Measurements from ENCODE around the gene PSMB11.
"Not testable (repeated sequence)": the region's sequence is repeated elsewhere in the genome, so short reads cannot be mapped to it uniquely, and the experiment has no call there.

The PSMB11 gene, protein sequence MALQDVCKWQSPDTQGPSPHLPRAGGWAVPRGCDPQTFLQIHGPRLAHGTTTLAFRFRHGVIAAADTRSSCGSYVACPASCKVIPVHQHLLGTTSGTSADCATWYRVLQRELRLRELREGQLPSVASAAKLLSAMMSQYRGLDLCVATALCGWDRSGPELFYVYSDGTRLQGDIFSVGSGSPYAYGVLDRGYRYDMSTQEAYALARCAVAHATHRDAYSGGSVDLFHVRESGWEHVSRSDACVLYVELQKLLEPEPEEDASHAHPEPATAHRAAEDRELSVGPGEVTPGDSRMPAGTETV

DNA sequence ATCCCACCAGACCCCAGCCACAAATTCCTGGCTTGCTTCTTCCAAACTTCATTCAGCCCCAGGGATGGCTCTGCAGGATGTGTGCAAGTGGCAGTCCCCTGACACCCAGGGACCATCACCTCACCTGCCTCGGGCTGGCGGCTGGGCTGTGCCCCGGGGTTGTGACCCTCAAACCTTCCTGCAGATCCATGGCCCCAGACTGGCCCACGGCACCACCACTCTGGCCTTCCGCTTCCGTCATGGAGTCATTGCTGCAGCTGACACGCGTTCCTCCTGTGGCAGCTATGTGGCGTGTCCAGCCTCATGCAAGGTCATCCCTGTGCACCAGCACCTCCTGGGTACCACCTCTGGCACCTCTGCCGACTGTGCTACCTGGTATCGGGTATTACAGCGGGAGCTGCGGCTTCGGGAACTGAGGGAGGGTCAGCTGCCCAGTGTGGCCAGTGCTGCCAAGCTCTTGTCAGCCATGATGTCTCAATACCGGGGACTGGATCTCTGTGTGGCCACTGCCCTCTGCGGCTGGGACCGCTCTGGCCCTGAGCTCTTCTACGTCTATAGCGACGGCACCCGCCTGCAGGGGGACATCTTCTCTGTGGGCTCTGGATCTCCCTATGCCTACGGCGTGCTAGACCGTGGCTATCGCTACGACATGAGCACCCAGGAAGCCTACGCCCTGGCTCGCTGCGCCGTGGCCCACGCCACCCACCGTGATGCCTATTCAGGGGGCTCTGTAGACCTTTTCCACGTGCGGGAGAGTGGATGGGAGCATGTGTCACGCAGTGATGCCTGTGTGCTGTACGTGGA lies at the start of gene PSMB11:
Gene PSMB11 (plus strand): TSS at position 51 of the 804 bp plus-strand sequence. CDS start 14 bp downstream, at position 65.
- no peak for DNase-seq (ENCODE audit: low read depth in 2 of 2)

DNA sequence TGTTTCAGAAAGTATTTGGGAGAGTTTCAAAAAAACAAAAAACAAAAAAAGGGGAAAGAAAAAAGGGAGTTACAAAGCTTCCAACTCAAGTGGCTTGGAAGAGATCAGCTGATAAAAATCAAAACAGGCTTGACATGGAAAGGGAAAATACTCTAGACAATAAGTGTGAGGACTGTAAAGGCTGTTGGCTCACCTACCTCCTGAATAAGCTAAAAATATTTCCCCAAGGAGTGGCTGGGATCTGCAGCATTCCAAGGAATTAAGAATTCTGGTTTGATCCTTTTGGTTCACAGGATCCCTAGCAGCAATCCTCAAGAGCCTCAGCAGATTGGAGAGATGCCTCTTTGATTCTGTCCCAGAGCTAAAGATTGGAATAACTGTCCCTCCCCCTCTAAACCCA lies 48.5 kb upstream of the PSMB11 start:
- DNase-seq (ENCODE audit: low read depth in 2 of 2): no peak

DNA sequence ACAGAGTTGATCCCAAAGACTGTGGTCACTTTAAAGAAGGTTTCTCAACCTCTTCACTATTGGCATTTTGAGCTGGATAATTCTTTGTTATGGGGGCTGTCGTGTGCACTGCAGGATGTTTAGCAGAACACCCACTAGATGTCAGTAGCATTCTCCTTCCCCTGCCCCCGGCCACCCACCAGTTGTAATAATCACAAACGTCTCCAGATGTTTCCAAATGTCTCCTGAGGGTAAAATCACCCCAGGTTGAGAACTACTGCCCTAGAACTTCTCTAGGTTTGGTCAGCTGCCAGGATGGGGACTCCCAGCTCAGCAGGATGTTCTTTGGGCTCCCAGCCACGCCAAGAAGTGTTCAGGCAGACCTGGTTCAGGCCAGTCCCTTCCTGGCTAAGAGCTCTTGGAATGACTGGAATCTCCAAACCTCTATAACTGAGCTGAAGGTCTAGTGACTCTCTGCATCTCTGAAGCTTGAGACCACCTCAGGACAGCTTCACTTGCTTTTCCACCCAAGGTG lies 47.2 kb upstream of the PSMB11 start:
- DNase-seq (ENCODE audit: low read depth in 2 of 2): no peak

DNA sequence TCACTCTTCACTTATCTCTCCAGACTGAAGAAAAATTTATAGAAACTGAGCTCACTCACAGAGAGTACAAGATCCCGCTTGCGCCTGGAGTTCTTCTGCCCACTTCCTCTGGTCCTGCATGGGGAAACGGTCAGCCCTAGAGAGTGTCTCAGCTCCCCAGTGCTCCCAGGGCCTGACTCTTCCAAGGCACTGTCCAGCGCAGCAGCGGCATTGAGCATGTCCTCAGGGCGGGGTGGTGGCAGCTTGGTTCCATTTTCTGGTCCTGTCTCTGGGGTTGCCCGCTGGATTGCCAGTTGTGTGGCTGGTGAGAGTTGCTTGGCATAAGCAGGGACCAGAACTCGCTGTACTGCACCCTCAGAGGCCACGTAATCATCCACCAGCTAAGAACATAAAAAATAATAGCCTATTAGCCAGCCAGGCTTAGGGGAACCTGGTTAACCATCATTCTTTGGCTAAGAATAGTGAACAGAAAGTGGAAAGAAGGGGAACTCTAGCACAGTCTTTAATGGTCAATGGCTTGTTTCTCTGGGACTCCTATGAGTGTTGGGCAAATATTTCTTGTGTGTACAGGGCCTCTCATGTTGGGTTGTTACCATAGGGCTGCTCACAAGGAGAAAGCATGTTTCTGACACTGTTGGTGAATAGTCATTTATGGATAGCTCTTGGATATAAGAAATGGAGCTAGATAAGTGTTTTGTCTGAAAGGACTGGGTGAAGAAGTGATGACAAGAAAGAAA lies 46.0 kb upstream of the PSMB11 start:
- no peak for DNase-seq (ENCODE audit: low read depth in 2 of 2)

DNA sequence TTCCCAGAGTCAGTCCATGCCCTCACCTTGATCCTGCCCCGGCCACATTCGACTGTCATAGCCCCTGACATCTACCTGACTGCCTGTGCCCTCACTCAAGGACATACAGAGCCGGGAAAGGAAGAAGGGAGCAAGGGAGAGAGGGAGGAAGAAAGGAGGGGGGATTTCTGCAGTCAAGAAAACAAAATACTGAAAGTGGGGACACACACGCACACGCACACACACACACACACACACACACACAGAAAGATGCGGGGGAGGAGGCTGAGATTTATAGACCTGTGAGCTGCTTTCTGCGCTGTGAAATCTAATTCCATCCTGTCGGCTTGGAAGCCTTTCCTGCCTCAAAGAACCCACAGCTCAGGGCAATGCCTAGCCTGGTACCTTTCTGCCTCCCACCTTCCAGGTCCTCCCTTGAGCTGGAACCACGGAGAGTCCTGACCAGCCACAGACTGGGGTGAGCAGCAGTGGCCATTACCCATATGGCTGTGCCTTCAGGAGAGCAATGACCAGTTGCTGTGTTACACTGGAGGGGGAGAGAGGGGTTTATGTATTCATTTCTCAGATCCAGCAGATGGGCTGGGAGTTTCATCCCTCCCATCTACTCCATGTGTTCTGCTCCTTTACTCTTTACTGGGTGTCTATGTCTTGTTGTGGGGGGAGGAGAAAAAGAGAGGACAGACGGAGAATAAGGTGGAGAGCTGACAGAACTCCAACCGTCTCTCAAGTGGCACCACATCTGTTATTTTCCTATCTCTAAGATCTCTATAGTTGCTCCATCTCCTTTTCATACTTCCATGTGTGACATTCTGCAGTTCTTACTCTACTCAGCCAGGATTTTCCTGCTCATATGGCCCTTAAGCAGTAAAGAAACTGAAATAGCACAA lies 45.0 kb upstream of the PSMB11 start:
- no peak for DNase-seq (ENCODE audit: low read depth in 2 of 2)

DNA sequence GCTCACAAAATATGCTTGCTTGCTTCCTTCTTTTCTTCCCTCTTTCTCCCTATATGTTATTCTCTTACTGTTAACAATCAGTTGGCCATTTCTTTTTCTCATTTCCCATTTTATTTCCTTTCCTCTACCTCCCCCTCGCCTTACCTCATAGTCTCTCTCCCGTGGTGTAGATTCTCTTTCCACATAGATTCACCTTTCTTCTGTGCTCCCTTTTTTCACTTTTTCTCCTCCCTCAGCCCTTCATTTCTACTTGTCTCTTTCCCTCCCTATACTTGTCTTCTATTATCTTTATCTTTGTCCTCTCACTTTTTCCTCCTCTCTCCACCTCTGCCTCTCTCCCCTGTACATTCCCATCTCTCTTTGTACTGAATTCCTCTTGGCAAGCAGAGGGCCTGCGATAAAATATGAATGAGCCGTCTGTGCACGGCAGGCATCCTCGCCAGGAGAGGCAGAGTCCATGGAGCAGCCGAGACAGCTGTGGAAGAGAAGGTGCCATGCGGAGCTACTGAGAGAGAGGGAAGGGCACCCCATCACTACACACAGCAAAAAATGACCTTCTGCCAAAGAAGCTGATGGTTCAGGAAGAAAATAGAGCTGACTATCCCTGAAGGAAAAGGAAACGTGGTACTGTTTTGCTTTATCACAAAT lies 44.2 kb upstream of the PSMB11 start:
- DNase-seq (ENCODE audit: low read depth in 2 of 2): no peak

DNA sequence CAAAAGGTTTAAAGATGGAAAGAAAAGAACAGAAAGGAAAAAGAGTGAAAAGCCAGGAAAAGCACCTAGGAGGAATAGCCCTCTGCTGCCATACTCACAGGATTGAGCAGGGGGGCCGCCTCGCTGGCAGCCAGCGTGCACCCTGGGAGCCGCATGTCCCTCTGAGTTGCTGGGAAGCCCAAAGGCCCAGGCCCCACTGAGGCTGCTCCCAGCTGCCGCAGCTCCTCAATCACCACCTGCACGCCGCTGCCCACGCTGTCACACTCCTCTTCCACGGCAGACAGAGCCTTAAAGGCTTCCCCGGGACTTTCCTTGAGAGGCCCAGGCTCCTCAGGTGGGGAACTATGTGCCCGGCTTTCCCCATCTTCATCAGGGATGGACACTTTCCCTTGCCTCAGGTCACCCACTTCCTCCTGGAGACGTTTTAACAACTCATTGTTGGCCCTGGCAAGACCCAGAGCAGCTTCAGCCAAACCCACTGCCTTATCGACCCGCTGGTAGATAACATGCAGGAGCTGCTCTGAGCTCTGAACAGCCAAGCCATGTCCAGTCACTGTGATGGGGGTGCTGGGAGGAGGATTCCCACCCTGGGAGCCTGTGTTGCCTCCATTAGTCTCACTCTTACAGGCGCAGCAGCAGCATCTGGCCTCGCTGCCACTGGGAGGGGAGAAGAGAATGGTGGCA lies 43.5 kb upstream of the PSMB11 start:
- DNase-seq (ENCODE audit: low read depth in 2 of 2): no peak

DNA sequence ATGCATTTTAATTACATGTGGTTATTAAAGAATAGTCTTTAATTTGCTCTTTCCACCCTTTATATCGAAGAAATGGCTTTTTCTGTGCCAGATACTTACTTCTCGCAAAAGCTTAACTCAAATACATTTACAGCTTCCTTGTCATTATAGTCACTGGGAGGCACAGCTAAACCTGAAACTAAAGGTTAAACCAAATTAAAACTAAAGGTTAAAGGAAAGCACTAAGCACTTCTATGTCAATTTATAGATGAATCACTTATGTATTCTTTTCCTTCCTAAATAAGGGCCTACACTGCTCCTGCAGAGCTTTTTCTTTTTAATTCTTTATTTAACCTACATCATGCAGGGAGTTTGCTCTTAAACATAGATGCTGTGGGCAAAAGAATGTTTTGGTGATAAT lies 41.2 kb upstream of the PSMB11 start:
- no peak for DNase-seq (ENCODE audit: low read depth in 2 of 2)

DNA sequence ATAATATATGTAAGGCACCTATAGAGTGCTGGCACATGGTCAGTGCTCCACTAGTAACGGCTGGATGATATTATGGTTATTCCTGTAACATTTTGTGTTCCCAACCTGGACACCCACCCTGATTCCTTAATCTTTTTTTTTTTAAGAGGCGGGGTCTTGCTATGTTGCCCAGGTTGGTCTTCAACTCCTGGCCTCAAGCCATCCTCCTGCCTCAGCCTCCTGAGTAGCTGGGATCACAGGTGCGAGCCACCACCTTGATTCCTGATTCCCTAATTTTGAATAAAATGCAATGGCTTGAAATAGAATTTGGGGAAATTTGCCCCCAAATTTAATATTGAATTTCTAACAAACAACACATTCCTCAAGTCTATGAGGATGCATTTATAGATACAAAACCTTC lies 39.4 kb upstream of the PSMB11 start:
- DNase-seq (ENCODE audit: low read depth in 2 of 2): no peak

DNA sequence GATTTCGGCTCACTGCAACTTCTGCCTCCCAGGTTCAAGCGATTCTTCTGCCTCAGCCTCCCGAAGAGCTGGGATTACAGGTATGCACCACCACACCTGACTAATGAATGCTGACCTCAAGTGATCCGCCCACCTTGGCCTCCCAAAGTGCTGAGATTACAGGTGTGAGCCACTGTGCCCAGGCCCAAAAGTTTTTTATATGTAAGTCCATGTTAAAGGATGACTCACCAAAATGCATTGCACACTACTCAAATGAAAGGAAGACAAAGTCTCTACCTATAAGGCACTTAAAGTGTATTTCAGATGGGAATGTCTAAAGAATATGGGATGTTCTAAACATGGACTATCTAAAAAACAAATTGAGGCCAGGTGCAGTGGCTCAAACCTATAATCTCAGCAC lies 37.7 kb upstream of the PSMB11 start:
- DNase-seq (ENCODE audit: low read depth in 2 of 2): not testable (repeated sequence)

DNA sequence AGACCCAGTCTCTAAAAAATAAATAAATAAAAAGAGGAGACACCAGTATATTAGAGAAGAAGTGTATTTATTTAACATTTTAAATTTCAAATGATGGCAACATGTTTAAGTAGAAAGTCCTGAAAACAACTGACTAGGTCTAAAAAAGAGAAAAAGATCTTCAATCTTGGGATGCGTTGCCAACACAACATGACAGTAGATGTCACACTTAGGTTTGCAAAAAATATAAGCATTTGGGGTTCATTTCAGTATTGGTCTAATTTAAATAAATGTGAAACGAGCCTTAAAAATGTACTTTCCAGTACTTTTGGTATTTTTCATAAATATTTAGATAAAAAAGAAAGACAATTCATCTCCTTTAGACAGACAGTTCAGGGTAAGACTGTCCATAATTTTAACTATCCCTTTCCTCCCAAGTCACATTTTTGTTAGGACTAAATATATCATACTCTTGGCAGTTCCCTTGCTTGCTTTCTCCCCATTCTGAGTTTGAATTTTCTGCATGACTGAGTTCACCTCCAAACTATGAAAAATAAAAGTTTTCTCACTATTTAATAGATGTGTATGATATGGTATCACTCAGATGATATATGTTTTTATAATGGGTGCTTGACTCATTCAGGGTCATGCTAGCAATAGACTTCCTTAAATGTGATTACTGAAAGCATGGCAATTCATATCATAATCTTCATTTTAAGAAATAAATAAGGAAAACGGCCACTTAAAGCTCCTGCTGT lies 36.4 kb upstream of the PSMB11 start:
- DNase-seq (ENCODE audit: low read depth in 2 of 2): no peak

DNA sequence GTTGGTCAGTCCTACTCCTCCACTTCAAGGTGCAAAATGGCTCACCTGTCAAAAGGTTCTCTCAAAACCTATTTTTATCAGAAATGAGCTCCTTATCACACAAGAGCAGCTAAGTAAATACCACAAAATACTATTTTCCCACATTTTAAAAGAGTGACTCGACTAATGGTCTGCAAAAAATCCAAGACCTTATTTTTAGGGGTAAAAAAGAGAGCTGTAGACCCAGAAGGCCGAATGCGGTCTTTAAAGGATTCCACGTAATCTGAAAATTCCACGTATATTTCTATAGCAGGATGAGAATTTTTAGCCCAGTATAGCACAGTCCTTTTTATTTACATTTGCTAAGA lies 35.9 kb upstream of the PSMB11 start:
- DNase-seq (ENCODE audit: low read depth in 2 of 2): no peak

DNA sequence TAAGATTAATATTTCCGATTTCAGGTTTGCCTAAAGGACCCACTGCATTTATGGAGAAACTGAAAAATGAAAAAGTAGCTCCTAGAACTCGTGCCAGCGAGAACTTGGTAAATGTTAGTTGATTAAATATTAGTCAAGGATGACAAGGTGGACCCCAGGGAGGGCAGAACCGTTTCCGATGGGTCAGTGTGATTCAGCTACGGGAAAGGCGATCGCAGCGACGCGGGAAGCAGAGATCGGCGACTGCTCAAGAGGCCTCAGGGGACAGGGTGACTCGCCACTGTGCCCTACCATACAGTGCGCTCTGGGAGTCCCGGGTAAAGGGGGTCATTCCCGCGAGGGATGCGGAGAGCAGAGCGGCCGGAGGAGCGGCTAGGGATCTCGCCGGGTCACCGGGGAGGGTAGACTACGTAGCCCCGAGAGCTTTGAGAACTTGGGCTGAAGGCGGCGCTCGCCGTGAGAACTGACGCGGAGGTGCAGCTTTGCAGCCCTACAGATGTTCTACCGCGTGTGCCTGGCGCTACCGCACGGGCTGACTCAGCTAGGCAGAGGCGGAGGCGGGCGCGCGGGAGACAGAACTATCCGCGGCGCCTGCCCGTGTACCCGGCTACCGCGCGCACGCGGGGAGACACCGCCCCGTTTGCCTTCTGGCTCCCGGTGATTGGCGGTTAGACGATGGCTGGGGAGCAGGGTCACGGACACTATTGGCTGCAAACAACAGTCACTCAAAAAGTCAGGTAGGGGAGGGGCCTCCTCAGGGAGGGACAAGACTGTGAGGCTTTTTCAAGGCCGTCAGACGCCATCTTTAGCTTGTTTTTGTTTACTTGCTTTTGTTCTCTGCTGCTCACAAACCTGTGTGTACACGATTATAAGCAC lies 35.2 kb upstream of the PSMB11 start:
- peak; percentile 88 to 94 for DNase-seq (ENCODE audit: low read depth in 2 of 2)

DNA sequence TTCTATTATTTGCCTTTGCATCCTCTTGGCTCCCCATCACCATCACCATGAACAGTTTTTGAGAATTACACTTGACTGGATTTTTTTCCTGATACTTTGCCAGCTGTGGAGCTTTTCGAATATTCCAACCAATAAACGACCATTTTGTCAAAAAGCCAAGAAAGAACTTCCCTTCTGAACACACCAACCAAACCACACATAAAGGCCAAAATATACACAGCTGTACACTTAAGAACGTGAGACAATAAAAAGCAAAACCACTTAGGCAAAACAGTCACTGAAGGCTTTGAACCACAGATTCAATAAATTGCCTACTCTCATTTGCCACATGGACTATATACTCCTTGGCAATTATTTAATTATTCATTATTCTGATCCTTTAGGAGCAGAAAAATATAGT lies 33.2 kb upstream of the PSMB11 start:
- DNase-seq (ENCODE audit: low read depth in 2 of 2): no peak

DNA sequence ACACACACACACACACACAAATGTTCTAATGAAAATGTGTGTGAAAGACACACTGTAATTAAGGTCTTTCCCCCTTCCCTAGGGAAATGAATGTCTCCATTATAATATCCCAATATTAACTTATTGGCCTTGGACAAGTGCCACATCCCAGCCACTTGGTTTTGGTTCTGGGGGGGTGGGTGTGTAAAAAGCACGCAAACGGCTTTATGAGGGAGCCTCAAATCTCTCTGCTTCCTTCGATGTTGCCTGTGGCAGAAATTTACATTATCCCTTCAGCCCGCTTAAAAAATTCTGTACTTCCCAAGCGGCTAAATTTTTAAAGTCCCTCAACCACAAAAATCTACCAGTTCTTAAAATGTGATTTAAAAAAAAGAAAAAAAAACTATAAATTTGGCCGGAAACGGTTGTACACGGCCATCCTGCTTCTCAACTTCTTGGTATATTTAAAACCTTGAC lies 32.5 kb upstream of the PSMB11 start:
- no peak for DNase-seq (ENCODE audit: low read depth in 2 of 2)

DNA sequence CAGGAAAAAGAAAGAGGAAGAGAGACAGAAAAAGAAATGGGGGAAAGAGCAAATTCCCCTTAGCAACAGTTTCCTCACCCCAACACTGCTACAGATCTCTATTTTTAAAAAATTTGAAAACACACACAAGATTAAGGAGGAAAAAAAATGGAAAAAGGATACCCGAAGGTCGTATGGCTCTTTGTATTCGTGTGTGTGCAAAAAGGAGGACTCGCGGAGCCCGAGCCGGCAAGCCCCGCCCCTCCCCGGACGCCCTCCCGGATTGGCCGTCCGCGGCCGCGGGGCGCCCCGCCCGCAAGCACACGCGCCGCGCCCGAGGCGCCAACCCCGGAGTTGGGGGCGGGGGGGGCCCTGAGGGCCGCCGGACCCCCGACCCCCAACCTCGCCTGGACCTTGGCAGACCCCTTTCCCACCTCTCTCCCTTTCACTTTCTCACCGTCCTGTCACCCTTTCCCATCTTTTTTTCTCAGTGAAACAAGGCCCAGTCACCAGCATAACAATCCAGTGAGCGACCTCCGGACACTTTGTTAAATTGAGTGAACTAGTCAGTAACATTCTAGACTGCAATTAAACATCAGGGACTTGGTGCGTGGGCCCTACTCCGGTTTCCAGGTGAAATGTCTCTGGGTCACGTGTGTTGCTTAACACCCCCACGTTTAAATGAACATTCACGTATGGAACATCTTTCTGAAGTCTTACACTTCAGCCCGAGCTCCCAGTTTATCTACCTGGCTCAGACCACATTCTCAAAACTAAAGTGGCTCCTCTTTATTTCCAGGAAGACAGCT lies 31.9 kb upstream of the PSMB11 start, which contains the start of gene C14orf93:
Gene C14orf93 (minus strand): TSS at position 205 of the 788 bp plus-strand sequence. CDS start 11,120 bp downstream, outside the sequence.
- DNase-seq (ENCODE audit: low read depth in 2 of 2): peak; percentile 66 to 84

DNA sequence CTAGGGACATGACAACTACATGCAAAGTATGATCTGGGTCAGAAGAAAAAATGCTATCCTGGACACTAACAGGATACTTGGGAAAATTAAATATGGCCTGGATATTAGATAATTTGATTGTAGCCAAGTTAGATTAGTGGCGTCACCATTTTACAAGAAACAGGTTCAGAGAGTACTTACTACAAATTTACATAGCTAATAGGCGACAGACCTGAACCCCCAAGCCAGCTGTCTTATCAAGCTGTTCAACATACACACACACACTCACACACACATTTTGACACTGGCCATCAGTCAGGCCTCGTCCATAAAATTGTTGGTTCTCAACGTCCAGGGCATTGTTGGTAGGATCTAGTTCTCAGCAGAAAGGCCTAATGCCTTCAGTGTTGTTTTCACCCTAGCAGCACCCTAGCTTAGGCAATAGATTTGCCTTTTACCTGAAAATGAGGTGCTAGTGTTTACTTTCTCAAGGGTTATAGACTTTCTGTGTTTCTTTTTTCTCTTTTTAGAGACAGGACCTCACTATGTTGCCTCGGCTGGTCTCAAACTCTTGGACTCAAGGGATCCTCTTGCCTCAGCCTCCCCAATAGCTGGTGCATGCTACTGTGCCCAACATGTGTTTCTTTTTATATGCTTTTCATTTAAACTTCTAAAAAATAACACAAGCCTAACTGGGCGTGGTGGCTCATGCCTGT lies 28.8 kb upstream of the PSMB11 start:
- DNase-seq (ENCODE audit: low read depth in 2 of 2): no peak
